ENCODE data around the gene ARHGAP32. TPM values are rescaled to one million over a fixed set of nuclear protein-coding genes. Genes with fewer than 3 reads are reported as not detected.

Gene ARHGAP32
- total RNA-seq, 1 donor from 2014 or later, result 21.4 TPM

DNA sequence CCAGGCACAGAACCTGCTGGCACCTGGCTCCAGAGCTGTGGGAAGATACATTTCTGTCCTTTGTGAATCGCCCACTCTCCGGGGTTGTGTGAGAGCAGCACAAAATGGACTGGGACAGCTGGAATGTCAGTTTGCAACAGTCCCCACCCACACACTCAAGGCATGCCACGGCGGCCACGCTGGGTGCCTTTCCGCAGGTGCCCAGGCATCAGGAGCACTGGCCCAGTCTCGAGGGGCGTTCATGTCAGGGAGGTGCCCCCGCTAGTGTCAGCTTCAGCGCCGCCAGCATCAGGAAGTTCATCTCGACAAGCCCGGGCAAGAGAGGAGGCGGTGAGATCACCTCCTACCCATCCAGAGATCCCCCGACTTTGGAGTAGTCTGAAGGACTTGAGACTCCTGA lies 251.5 kb downstream of the ARHGAP32 start:
- Histone ChIP-seq H3K27ac (no peak overlapping the region), H3K9ac (no peak overlapping the region), H3K4me3 (no peak overlapping the region), H3F3A (ENCODE audit: low read depth) (no peaks in the 10 kb centered on the region), H3K36me3 (no peaks in the 10 kb centered on the region), H3K9me3 (ENCODE audit: low read depth) (no peaks in the 10 kb centered on the region), H3K4me1 (peaks cover 15% of the 10 kb centered on the region), H4K20me1 (ENCODE audit: low read depth) (no peaks in the 10 kb centered on the region), H3K79me2 (ENCODE audit: low read depth) (no peaks in the 10 kb centered on the region), H3K27me3 (no peaks in the 10 kb centered on the region), H3K4me2 (no peak overlapping the region), H2AFZ (replicated peaks) (no peak overlapping the region)
- Mint-ChIP-seq H3K36me3 (no peaks in the 10 kb centered on the region), H3K27me3 (ENCODE audit: insufficient read depth, low read depth) (peaks cover 13% of the 10 kb centered on the region), H3K27ac (no peak overlapping the region), H3K4me1 (peaks cover 42% of the 10 kb centered on the region), H3K9me3 (no peaks in the 10 kb centered on the region), H3K4me3 (no peak overlapping the region)
- TF ChIP-seq, protein P1, sequence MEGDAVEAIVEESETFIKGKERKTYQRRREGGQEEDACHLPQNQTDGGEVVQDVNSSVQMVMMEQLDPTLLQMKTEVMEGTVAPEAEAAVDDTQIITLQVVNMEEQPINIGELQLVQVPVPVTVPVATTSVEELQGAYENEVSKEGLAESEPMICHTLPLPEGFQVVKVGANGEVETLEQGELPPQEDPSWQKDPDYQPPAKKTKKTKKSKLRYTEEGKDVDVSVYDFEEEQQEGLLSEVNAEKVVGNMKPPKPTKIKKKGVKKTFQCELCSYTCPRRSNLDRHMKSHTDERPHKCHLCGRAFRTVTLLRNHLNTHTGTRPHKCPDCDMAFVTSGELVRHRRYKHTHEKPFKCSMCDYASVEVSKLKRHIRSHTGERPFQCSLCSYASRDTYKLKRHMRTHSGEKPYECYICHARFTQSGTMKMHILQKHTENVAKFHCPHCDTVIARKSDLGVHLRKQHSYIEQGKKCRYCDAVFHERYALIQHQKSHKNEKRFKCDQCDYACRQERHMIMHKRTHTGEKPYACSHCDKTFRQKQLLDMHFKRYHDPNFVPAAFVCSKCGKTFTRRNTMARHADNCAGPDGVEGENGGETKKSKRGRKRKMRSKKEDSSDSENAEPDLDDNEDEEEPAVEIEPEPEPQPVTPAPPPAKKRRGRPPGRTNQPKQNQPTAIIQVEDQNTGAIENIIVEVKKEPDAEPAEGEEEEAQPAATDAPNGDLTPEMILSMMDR (IDR thresholded peaks at IDR 0.05), result no peak
- TF ChIP-seq EZH2 (IDR thresholded peaks at IDR 0.05), result no peak
- no peak for TF ChIP-seq EZH2phosphoT487 (IDR thresholded peaks at IDR 0.05)
- no peak for DNase-seq (ENCODE audit: low spot score)

DNA sequence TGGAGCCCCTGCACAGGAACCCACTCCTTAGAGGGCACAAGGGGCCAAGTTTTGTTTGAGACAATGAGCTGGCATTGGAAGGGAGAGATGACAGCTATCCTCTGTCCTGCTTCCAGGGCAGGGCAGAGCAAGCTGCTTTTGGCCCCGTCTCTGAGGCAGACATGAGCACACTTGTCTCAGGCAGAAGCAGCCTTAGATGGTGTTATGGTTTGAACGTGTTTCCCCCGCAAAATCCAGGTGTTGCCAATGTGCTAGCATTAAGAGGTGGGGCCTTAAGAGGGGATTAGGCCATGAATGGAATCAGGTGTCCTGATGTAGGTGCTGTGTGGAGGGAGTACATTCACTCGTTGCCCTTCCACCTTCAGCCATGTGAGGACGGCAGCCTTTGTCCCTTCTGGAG lies 252.0 kb downstream of the ARHGAP32 start:
- Mint-ChIP-seq H3K4me3 (no peak overlapping the region), H3K27me3 (ENCODE audit: insufficient read depth, low read depth) (peaks cover 13% of the 10 kb centered on the region), H3K36me3 (no peaks in the 10 kb centered on the region), H3K9me3 (no peaks in the 10 kb centered on the region), H3K4me1 (peaks cover 46% of the 10 kb centered on the region), H3K27ac (no peak overlapping the region)
- Histone ChIP-seq H3K27me3 (no peaks in the 10 kb centered on the region), H3K9ac (no peak overlapping the region), H3K27ac (no peak overlapping the region), H3K4me3 (no peak overlapping the region), H3K79me2 (ENCODE audit: low read depth) (no peaks in the 10 kb centered on the region), H3F3A (ENCODE audit: low read depth) (no peaks in the 10 kb centered on the region), H4K20me1 (ENCODE audit: low read depth) (no peaks in the 10 kb centered on the region), H3K36me3 (no peaks in the 10 kb centered on the region), H3K4me1 (peaks cover 15% of the 10 kb centered on the region), H3K9me3 (ENCODE audit: low read depth) (no peaks in the 10 kb centered on the region), H2AFZ (replicated peaks) (no peak overlapping the region), H3K4me2 (no peak overlapping the region)
- TF ChIP-seq EZH2 (IDR thresholded peaks at IDR 0.05) (no peak), EZH2phosphoT487 (IDR thresholded peaks at IDR 0.05) (no peak)
- TF ChIP-seq, protein P1 (IDR thresholded peaks at IDR 0.05), result no peak
- no peak for DNase-seq (ENCODE audit: low spot score)

DNA sequence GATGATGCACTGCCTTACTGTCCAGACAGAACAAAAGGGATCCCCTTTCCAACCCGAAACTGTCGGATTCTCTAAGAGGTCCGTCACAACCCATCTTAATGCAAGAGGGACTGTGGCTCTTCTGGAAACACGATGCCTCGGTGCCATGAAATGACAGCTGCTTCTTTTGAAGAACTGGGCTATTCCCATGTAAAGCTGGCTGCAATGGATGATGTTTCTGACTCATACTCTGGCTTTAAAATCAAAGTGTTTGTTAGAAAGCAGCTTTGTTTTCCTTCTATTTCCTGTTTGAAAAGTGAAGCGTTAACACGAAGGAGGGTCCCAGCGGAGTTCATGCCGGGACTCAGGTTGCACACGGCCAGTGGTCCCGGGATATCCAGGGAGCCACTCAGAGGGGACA lies 252.5 kb downstream of the ARHGAP32 start:
- H3K9me3 ChIP-seq (ENCODE audit: low read depth), result no peaks in the 10 kb centered on the region
- TF ChIP-seq EZH2 (IDR thresholded peaks at IDR 0.05), result no peak
- TF ChIP-seq EZH2phosphoT487 (IDR thresholded peaks at IDR 0.05), result no peak
- TF ChIP-seq, protein P1 (IDR thresholded peaks at IDR 0.05), result no peak
- no peaks in the 10 kb centered on the region for H4K20me1 ChIP-seq (ENCODE audit: low read depth)
- Mint-ChIP-seq H3K27ac (no peak overlapping the region), H3K4me3 (no peak overlapping the region), H3K36me3 (no peaks in the 10 kb centered on the region), H3K9me3 (no peaks in the 10 kb centered on the region), H3K4me1 (peaks cover 47% of the 10 kb centered on the region), H3K27me3 (ENCODE audit: insufficient read depth, low read depth) (peaks cover 13% of the 10 kb centered on the region)
- no peaks in the 10 kb centered on the region for H3F3A ChIP-seq (ENCODE audit: low read depth)
- H3K4me2 ChIP-seq, result no peak overlapping the region
- no peak for DNase-seq (ENCODE audit: low spot score)
- no peak overlapping the region for H3K4me3 ChIP-seq
- H3K9ac ChIP-seq, result no peak overlapping the region
- H2AFZ ChIP-seq (replicated peaks), result no peak overlapping the region
- H3K79me2 ChIP-seq (ENCODE audit: low read depth), result no peaks in the 10 kb centered on the region
- H3K4me1 ChIP-seq, result peaks cover 15% of the 10 kb centered on the region
- H3K36me3 ChIP-seq, result no peaks in the 10 kb centered on the region
- H3K27ac ChIP-seq, result no peak overlapping the region
- H3K27me3 ChIP-seq, result no peaks in the 10 kb centered on the region
